BLaER1 treated with 17β-estradiol and CSF1 and Interleukin-3, amounts not matched to agents 10 nM and 100 nM (cell line): ENCODE measurements around the gene FLVCR1.

Experiments
- H3K27ac ChIP-seq, 11 experiments: shearing (Covaris generic); formaldehyde crosslinking; 2 replicates each; pipeline ENCODE4 v1.8.1; 2022
- H3K27me3 ChIP-seq, 11 experiments: shearing (Covaris generic); formaldehyde crosslinking; 2 replicates each; pipeline ENCODE4 v1.8.1; 2022
- H3K36me3 ChIP-seq, 11 experiments: shearing (Covaris generic); formaldehyde crosslinking; 2 replicates each; pipeline ENCODE4 v1.8.1; 2022
- H3K4me1 ChIP-seq, 10 experiments: shearing (Covaris generic); formaldehyde crosslinking; 2 replicates each; pipeline ENCODE4 v1.8.1; 2022
- H3K4me2 ChIP-seq, 11 experiments: shearing (Covaris generic); formaldehyde crosslinking; 2 replicates each; pipeline ENCODE4 v1.8.1; 2022
- H3K4me3 ChIP-seq, 10 experiments: shearing (Covaris generic); formaldehyde crosslinking; 2 replicates each; pipeline ENCODE4 v1.8.1; 2022
- H3K9ac ChIP-seq, 11 experiments: shearing (Covaris generic); formaldehyde crosslinking; 2 replicates each; pipeline ENCODE4 v1.8.1; 2022
- H3K9me3 ChIP-seq, 11 experiments: shearing (Covaris generic); formaldehyde crosslinking; replicated peaks in 1 of 11; 2 replicates each; pipeline ENCODE4 v1.8.1; 2022
- H4K20me1 ChIP-seq, 11 experiments: shearing (Covaris generic); formaldehyde crosslinking; 2 replicates each; pipeline ENCODE4 v1.8.1; 2022
- Cebpa-rat ChIP-seq, 11 experiments: shearing (Covaris generic); IDR thresholded peaks; 2 replicates each; pipeline ENCODE4 v1.8.1; 2022

FLVCR1 gene

DNA sequence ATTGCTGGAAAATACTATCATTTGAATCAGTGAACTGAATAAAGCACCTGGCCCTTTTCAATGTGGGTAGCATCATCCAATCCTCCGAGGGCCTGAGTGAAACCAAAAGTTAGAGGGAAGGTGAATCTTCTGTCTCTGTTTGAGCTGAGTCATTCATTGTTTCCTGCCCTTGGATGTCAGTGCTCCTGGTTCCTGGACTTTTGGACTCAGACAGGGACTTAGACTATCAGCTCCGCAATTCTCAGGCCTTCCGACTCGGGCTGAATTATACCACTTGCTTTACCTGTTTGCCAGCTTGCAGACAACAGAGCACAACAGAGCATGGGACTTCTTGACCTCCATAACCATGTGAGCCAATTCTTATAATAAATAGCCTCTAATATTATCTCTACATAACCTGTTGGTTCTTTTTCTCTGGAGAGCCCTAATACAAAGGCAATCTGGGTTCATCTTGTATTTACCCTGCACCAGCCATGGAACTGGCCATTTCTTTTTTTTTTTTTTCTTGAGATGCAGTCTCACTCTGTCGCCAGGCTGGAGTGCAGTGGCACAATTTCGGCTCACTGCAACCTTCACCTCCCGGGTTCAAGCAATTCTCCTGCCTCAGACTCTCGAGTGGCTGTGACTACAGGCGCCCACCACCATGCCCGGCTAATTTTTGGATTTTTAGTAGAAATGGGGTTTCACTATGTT, 73.1 kb downstream of the FLVCR1 start:
- no peak overlapping the region for H3K9ac ChIP-seq
- no peak for TF ChIP-seq Cebpa-rat (IDR thresholded peaks at IDR 0.05)
- H4K20me1 ChIP-seq = no peaks in the 10 kb centered on the region
- no peaks in the 10 kb centered on the region for H3K36me3 ChIP-seq
- H3K9me3 ChIP-seq = no peaks in the 10 kb centered on the region
- H3K27me3 ChIP-seq = no peaks in the 10 kb centered on the region
- no peak overlapping the region for H3K4me3 ChIP-seq
- H3K4me2 ChIP-seq = no peak overlapping the region
- peaks cover 0 to 5% (median 0%) of the 10 kb centered on the region in 10 experiments; a peak in 1 of 20 replicates for H3K4me1 ChIP-seq
- H3K27ac ChIP-seq = no peak overlapping the region

DNA sequence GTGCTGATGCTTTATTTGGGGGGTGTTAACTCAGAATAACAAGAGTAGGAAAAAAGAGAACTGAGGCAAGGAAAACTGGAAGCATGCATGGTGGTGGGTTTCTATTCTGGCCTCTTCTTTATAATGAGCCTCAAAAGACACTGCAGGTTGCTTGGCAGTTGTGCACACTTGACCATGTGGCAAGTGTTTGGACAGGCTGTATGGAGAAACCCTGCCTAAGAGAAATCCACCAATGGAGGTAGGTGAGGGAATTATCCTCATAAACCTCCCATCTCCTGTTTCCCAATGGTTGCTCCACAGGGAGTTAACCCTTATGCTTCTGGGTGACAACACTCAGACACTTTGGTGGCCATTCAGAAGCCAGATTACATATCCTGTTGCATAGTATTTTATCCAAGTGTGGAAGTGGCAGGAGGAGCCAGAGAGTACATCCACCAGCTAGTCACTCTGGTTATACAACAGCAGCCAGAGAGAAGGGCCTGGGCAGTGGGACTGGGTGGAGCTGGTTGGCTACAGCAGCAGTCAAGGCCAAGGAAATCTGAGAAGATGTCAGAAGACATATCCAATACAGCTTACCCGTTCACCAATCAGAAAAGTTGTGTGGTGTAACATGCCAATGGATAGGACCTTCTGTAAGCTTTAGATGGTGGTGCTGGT, 75.9 kb downstream of the FLVCR1 start:
- Histone ChIP-seq H4K20me1 (no peaks in the 10 kb centered on the region), H3K9me3 (peaks cover 0 to 4% (median 2%) of the 10 kb centered on the region in 11 experiments; a peak in 7 of 22 replicates), H3K27ac (no peak overlapping the region), H3K36me3 (no peaks in the 10 kb centered on the region), H3K4me3 (no peak overlapping the region), H3K9ac (no peak overlapping the region), H3K27me3 (no peaks in the 10 kb centered on the region), H3K4me2 (no peak overlapping the region), H3K4me1 (no peaks in the 10 kb centered on the region)
- TF ChIP-seq Cebpa-rat (IDR thresholded peaks at IDR 0.05) = no peak

DNA sequence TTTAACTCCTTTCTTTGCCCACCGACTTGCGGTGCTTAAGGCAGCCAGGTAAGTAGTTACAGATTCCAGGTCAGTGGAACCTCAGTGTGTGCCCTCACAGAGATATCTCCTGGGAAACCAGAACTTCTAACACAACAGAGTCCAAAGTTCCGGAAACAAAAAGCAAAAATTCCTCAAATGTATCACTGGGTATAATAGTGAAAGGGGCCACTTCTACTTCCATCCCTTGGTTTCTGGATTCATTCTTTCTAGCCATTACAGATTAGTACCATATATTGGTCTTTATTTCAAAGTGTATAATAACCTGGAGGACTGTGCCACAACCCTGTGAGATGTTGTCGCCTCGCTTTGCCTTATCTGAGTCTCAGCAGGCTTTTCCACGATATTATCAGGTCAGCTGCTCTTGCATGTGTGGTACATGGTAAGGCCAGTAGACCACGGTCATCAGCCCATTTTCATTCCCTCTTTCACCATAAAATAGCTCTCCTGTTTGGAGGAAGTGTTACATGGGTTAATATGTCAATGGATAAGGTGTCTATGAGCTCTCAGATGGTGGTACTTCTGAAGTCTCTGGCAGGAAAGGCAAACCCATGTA, 77.4 kb downstream of the FLVCR1 start:
- no peak overlapping the region for H3K27ac ChIP-seq
- TF ChIP-seq Cebpa-rat (IDR thresholded peaks at IDR 0.05) = no peak
- no peaks in the 10 kb centered on the region for H3K27me3 ChIP-seq
- no peaks in the 10 kb centered on the region for H4K20me1 ChIP-seq
- no peak overlapping the region for H3K4me3 ChIP-seq
- no peaks in the 10 kb centered on the region for H3K36me3 ChIP-seq
- H3K4me2 ChIP-seq = no peak overlapping the region
- H3K9me3 ChIP-seq = peaks cover 9 to 17% (median 14%) of the 10 kb centered on the region in 11 experiments
- H3K9ac ChIP-seq = no peak overlapping the region
- no peaks in the 10 kb centered on the region for H3K4me1 ChIP-seq

DNA sequence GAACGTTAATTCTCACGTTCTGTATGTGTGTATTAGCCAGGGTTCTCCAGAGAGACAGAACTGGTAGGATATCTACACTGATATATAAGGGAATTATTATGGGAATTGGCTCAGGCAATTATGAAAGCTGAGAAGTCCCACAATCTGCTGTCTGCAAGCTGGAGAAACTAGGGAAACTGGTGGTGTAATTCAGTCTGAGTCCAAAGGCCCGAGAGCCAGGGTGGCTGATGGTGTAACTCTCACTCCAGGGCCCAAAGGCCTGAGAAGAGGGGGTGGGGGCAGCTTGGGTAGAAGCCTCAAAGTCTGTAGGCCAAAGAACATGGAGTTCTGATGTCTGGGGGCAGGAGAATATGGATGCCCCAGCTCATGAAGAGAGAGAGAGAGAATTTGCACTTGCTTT, 79.0 kb downstream of the FLVCR1 start:
- Histone ChIP-seq H4K20me1 (no peaks in the 10 kb centered on the region), H3K4me1 (no peaks in the 10 kb centered on the region), H3K27ac (no peak overlapping the region), H3K36me3 (no peaks in the 10 kb centered on the region), H3K9me3 (peaks cover 14 to 31% (median 22%) of the 10 kb centered on the region in 11 experiments), H3K4me2 (no peak overlapping the region), H3K9ac (no peak overlapping the region), H3K27me3 (no peaks in the 10 kb centered on the region), H3K4me3 (no peak overlapping the region)
- TF ChIP-seq Cebpa-rat (IDR thresholded peaks at IDR 0.05) = no peak

DNA sequence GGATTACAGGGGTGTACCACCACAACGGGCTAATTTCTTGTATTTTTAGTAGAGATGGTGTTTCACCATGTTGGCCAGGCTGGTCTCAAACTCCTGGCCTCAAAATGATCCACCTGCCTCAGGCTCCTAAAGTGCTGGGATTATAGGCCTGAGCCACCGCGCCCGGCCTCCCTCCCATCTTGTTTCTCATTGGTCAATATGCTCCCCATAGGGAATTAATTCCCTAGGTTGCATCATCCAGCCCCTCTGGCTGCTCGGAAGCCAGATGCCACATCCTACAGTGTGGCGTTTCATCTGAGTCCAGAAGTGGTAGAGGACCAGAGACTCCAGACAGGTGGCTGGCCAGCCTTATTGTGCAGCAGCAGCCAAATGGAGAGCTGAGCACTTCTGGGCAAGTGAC, 80.8 kb downstream of the FLVCR1 start:
- peaks cover 0 to 7% (median under 1%) of the 10 kb centered on the region in 10 experiments; a peak in 9 of 20 replicates for H3K4me1 ChIP-seq
- no peak overlapping the region for H3K27ac ChIP-seq
- no peak overlapping the region for H3K9ac ChIP-seq
- H3K36me3 ChIP-seq = no peaks in the 10 kb centered on the region
- H3K9me3 ChIP-seq = peaks cover 14 to 31% (median 24%) of the 10 kb centered on the region in 11 experiments
- no peak for TF ChIP-seq Cebpa-rat (IDR thresholded peaks at IDR 0.05)
- no peaks in the 10 kb centered on the region for H4K20me1 ChIP-seq
- H3K4me3 ChIP-seq = no peak overlapping the region
- H3K27me3 ChIP-seq = no peaks in the 10 kb centered on the region
- no peak overlapping the region for H3K4me2 ChIP-seq

DNA sequence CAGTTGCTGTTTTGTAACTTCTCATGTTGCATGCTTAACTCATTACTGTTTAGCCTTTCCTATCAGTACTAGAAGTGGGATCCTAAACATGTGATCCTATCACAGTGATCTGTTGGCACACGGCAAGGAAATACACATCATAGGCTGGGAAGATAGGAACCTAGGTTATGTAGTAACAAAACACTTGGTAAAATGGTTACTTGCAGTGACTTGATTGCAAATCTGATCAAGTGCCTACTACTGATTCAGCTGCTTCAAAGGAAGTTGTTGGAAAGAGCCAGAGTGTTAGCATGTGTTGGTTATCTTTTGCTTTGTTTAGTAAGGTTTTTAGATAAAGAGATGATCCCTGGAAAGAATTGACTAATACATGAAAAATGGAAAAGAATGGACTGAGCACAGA, 83.4 kb downstream of the FLVCR1 start:
- H3K9me3 ChIP-seq = peaks cover 14 to 31% (median 24%) of the 10 kb centered on the region in 11 experiments
- peaks cover 0 to 33% (median 11%) of the 10 kb centered on the region in 10 experiments; a peak in 11 of 20 replicates for H3K4me1 ChIP-seq
- no peak overlapping the region for H3K9ac ChIP-seq
- no peak overlapping the region for H3K4me3 ChIP-seq
- no peaks in the 10 kb centered on the region for H4K20me1 ChIP-seq
- H3K36me3 ChIP-seq = no peaks in the 10 kb centered on the region
- H3K27ac ChIP-seq = no peak overlapping the region
- no peaks in the 10 kb centered on the region for H3K27me3 ChIP-seq
- TF ChIP-seq Cebpa-rat (IDR thresholded peaks at IDR 0.05) = no peak
- no peak overlapping the region for H3K4me2 ChIP-seq

DNA sequence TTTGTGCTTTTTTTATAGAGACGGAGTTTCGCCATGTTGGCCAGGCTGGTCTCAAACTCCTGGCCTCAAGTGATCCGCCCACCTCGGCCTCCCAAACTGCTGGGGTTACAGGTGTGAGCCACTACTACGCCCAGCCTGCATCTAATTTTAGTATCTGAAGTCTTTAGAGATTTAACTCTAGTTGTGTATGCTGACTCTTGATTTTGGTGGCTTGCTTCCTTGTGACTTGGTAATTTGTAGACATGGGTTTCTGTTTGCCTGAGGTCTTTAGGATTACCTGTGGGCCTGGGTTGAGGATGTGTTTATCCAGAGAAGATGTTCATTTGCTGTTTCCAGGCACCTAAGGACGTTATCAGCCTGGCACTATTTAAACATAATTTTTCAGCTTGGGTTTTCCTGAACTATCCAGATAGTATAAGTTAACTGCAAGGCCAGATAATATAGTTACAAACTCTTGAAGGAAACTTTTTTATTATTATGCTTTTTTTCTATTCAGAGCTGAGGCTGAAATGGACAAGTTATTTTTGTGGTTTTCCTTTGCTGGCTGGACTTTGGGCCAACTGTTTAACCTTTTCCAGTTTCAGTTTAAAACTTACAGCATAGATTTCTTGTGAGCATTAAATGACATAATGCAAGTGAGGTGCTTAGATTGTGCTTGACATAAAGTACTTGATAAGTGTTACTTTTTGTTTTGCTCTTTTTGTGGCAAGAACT, 84.8 kb downstream of the FLVCR1 start:
- Histone ChIP-seq H3K27me3 (no peaks in the 10 kb centered on the region), H3K9me3 (peaks cover 14 to 31% (median 24%) of the 10 kb centered on the region in 11 experiments), H3K4me2 (peak overlapping the region in 2 of 11 experiments; percentile 44 to 58; a peak in 3 of 22 replicates), H3K9ac (no peak overlapping the region), H3K4me1 (peaks cover 0 to 36% (median 14%) of the 10 kb centered on the region in 10 experiments; a peak in 11 of 20 replicates), H3K4me3 (no peak overlapping the region), H4K20me1 (no peaks in the 10 kb centered on the region), H3K36me3 (no peaks in the 10 kb centered on the region), H3K27ac (no peak overlapping the region)
- no peak for TF ChIP-seq Cebpa-rat (IDR thresholded peaks at IDR 0.05)

DNA sequence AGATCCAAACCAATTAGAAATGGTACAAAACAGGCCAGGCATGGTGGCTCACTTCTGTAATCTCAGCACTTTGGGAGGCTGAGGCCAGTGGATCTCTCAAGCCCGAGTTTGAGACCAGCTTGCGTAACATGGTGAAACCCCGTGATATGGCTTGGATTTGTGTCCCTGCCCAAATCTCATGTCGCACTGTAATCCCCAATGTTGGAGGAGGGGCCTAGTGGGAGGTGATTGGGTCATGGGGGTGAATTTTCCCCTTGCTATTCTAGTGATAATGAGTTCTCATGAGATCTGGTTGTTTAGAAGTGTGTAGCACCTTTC, 85.3 kb downstream of the FLVCR1 start:
- Histone ChIP-seq H3K4me3 (no peak overlapping the region), H3K4me1 (peaks cover 0 to 36% (median 14%) of the 10 kb centered on the region in 10 experiments; a peak in 11 of 20 replicates), H4K20me1 (no peaks in the 10 kb centered on the region), H3K27me3 (no peaks in the 10 kb centered on the region), H3K4me2 (peak overlapping the region in 2 of 11 experiments; percentile 44 to 58; a peak in 3 of 22 replicates), H3K36me3 (no peaks in the 10 kb centered on the region), H3K27ac (no peak overlapping the region), H3K9me3 (peaks cover 14 to 34% (median 28%) of the 10 kb centered on the region in 11 experiments), H3K9ac (no peak overlapping the region)
- TF ChIP-seq Cebpa-rat (IDR thresholded peaks at IDR 0.05) = no peak
